A549 (cell line): ENCODE results near the gene WNT7A. TPM values are rescaled to one million over a fixed set of nuclear protein-coding genes. Genes with fewer than 3 reads are reported as not detected.

ENCODE experiments used
- ATAC-seq, 2 experiments: fragments of 200-7000 bp in 1 of 2; fragments of >200 bp in 1 of 2; cut with Nextera tagmentation in 1 of 2; cut with Tn5 transposase in 1 of 2; 3 replicates each; pipeline versions ENCODE4 v1.8.0 to v1.9.1; 2018 to 2020; ENCODE audit warnings: mild to moderate bottlenecking in 1 of 2, moderate library complexity in 1 of 2
- CTCF ChIA-PET: fragments of 300-600 bp; sonication (Branson Sonifier 250); formaldehyde crosslinking; extraction: SDS; loops from one replicate; lab custom pipeline; 2021; ENCODE audit warnings: antibody characterized with exemption, inconsistent platforms; lab: Yijun Ruan, JAX
- POLR2A ChIA-PET: fragments of 350-600 bp; formaldehyde crosslinking; extraction: SDS; loops from one replicate; lab custom pipeline; 2021; ENCODE audit warnings: antibody characterized with exemption, inconsistent platforms; lab: Yijun Ruan, JAX
- DNase-seq, 2 experiments: peaks; one replicate each; pipeline versions ENCODE4 v3.0.0 to v3.0.0-alpha.2; 2011 to 2016; ENCODE audit warnings: low read depth in 1 of 2, low spot score in 1 of 2
- FAIRE-seq: peaks from 2 replicates; lab custom pipeline; 2011; peaks lifted over from hg19 to GRCh38; lab: Jason Lieb, UNC
- H3K27ac ChIP-seq, 2 experiments: fragments of >200 bp; sonication (Bioruptor Twin); formaldehyde crosslinking; 3 replicates each; pipeline ENCODE4 v1.5.1; 2016 to 2017
- H3K4me1 ChIP-seq: fragments of >200 bp; sonication (Bioruptor Twin); formaldehyde crosslinking; 3 replicates; pipeline ENCODE4 v1.6.1; 2016
- H3K4me2 ChIP-seq: fragments of >200 bp; sonication (Bioruptor Twin); formaldehyde crosslinking; 3 replicates; pipeline ENCODE4 v1.6.1; 2016
- H3K4me3 ChIP-seq: fragments of >200 bp; sonication (Bioruptor Twin); formaldehyde crosslinking; 3 replicates; pipeline ENCODE4 v1.5.1; 2016
- H3K9me3 ChIP-seq: fragments of >200 bp; sonication (Bioruptor Twin); formaldehyde crosslinking; 3 replicates; pipeline ENCODE4 v1.6.1; 2016
- ATOH8 ChIP-seq: fragments of 250-450 bp; sonication (Bioruptor Pico); IDR thresholded peaks from 2 replicates; pipeline ENCODE4 v1.5.0; 2020; ENCODE audit warnings: low read depth, mild to moderate bottlenecking, moderate library complexity
- BHLHE40 ChIP-seq: IDR thresholded peaks from 2 replicates; pipeline ENCODE4 v1.6.1; 2012; ENCODE audit warnings: low read depth, low read length, inconsistent platforms
- CBX2 ChIP-seq: fragments of 200-600 bp; sonication (generic); IDR thresholded peaks from 2 replicates; pipeline ENCODE4 v1.6.1; 2016; ENCODE audit warnings: low read depth, mild to moderate bottlenecking, borderline replicate concordance
- CBX8 ChIP-seq: fragments of 200-600 bp; sonication (generic); IDR thresholded peaks from 2 replicates; pipeline ENCODE4 v1.6.1; 2016
- CEBPB ChIP-seq, 2 experiments: fragments of >200 bp in 1 of 2; sonication (Bioruptor Twin) in 1 of 2; formaldehyde crosslinking in 1 of 2; IDR thresholded peaks; 2 replicates each; pipeline ENCODE4 v1.6.1; 2012 to 2016
- CHD2 ChIP-seq: fragments of 150-350 bp; IDR thresholded peaks from 2 replicates; pipeline ENCODE4 v1.6.1; 2014; ENCODE audit warnings: low read length; ENCODE audit not compliant: partially characterized antibody
- E2F6 ChIP-seq: IDR thresholded peaks from 2 replicates; pipeline ENCODE4 v1.6.1; 2012; ENCODE audit warnings: low read depth, borderline replicate concordance
- EP300 ChIP-seq, 2 experiments: fragments of >200 bp; sonication (Bioruptor Twin); formaldehyde crosslinking; IDR thresholded peaks; 2 replicates in 1 of 2; 3 replicates in 1 of 2; pipeline ENCODE4 v1.6.1; 2016 to 2017
- FOSB ChIP-seq: fragments of 250-450 bp; sonication (Bioruptor Pico); IDR thresholded peaks from 2 replicates; pipeline ENCODE4 v1.5.0; 2020; ENCODE audit warnings: mild to moderate bottlenecking, moderate library complexity
- FOXS1 ChIP-seq: fragments of 250-450 bp; sonication (Bioruptor Pico); IDR thresholded peaks from 2 replicates; pipeline ENCODE4 v1.5.0; 2020; ENCODE audit warnings: mild to moderate bottlenecking, moderate library complexity
- HES2 ChIP-seq: fragments of >200 bp; sonication (Bioruptor Twin); formaldehyde crosslinking; IDR thresholded peaks from 2 replicates; pipeline ENCODE4 v1.6.1; 2016
- HEYL ChIP-seq: fragments of 250-450 bp; sonication (Bioruptor Pico); IDR thresholded peaks from 2 replicates; pipeline ENCODE4 v1.8.0; 2021; ENCODE audit warnings: mild to moderate bottlenecking, moderate library complexity
- HOXA7 ChIP-seq: fragments of 250-450 bp; sonication (Bioruptor Pico); IDR thresholded peaks from 2 replicates; pipeline ENCODE4 v1.5.0; 2020; ENCODE audit warnings: mild to moderate bottlenecking, moderate library complexity
- HOXB5 ChIP-seq: fragments of 250-450 bp; sonication (Bioruptor Pico); IDR thresholded peaks from 2 replicates; pipeline ENCODE4 v1.5.0; 2020; ENCODE audit warnings: mild to moderate bottlenecking, moderate library complexity
- JUNB ChIP-seq: fragments of >200 bp; sonication (Bioruptor Twin); formaldehyde crosslinking; IDR thresholded peaks from 2 replicates; pipeline ENCODE4 v1.6.1; 2016
- KDM1A ChIP-seq: fragments of 200-600 bp; sonication (generic); IDR thresholded peaks from 2 replicates; pipeline ENCODE4 v1.6.1; 2016; ENCODE audit warnings: low read depth, mild to moderate bottlenecking
- MYC ChIP-seq: IDR thresholded peaks from 2 replicates; pipeline ENCODE4 v1.6.1; 2012; ENCODE audit warnings: mild to moderate bottlenecking, inconsistent platforms, low read length, improper control_type of control experiment, borderline replicate concordance
- NR3C1 ChIP-seq: fragments of >200 bp; sonication (Bioruptor Twin); formaldehyde crosslinking; IDR thresholded peaks from 3 replicates; pipeline ENCODE4 v1.6.1; 2017
- POLR2A ChIP-seq: IDR thresholded peaks from 2 replicates; pipeline ENCODE4 v1.6.1; 2012; ENCODE audit warnings: mild to moderate bottlenecking, low read length
- SMC3 ChIP-seq: fragments of >200 bp; sonication (Bioruptor Twin); formaldehyde crosslinking; IDR thresholded peaks from 3 replicates; pipeline ENCODE4 v1.6.1; 2018; ENCODE audit warnings: inconsistent platforms
- TP53 ChIP-seq: fragments of 250-450 bp; sonication (Bioruptor Pico); IDR thresholded peaks from 2 replicates; pipeline ENCODE4 v1.5.0; 2021; ENCODE audit warnings: mild to moderate bottlenecking, moderate library complexity
- USF2 ChIP-seq: fragments of 450-650 bp; IDR thresholded peaks from 2 replicates; pipeline ENCODE4 v1.6.1; 2014; ENCODE audit warnings: antibody characterized with exemption
- ZC3H11A ChIP-seq: fragments of 450-650 bp; IDR thresholded peaks from 2 replicates; pipeline ENCODE4 v1.6.1; 2014; ENCODE audit warnings: antibody characterized with exemption, mild to moderate bottlenecking
- WGBS: methylation state at CpG from one replicate; pipeline ENCODE4 v1.1.6; 2017; ENCODE audit errors: missing lambda C conversion rate; 5-methylcytosine and 5-hydroxymethylcytosine counted together
- polyA plus RNA-seq, 4 experiments: library from polyadenylated mRNA; depleted of rRNA in 3 of 4; stranded (reverse); fragments of >200 nt; fragmentation: RNase III in 1 of 4; extraction: RNeasy Plus Mini Kit Qiagen cat#74134 plus additional on column Dnase treatment in 1 of 4; gene quantifications; 2 replicates in 3 of 4; 3 replicates in 1 of 4; pipeline ENCODE4 v1.2.3, GENCODE V29; 2011 to 2017

The WNT7A gene
- polyA plus RNA-seq, 2 of the 4 experiments (the other 2 are of a cell fraction): 0.03 TPM

GRCh38 chr3:13892304-13892703, 12.4 kb upstream of the WNT7A start:
- DNase-seq: no peak

GRCh38 chr3:13891492-13892073, 11.7 kb upstream of the WNT7A start:
- H3K27ac ChIP-seq: no peak overlapping the region
- TF ChIP-seq HES2 (no peak), EP300 (IDR thresholded peaks at IDR 0.05) (no peak), CBX2 (no peak), TP53 (no peak), POLR2A (no peak), HOXB5 (CRISPR knock-in tag) (no peak), JUNB (no peak), CEBPB (IDR thresholded peaks at IDR 0.05) (no peak), HOXA7 (no peak), FOSB (no peak), CBX8 (no peak)
- 68% methylated on average over 5 of the region's 5 CpGs for WGBS
- ChIA-PET CTCF (interaction anchor here (1.0 to 4.0 kb wide), 3 partner anchors 11 to 242 kb away, joined by 5 to 25 read pairs (median 10); partner anchors contain the start of gene WNT7A), POLR2A (no interaction called here)
- H3K4me1 ChIP-seq: peaks cover 5% of the 10 kb centered on the region; the same call in 1 of the 3 replicates
- no peak overlapping the region for H3K4me3 ChIP-seq
- DNase-seq: no peak
- no peak overlapping the region for H3K4me2 ChIP-seq
- no peak for ATAC-seq
- no peak for FAIRE-seq
- peaks cover 16% of the 10 kb centered on the region for H3K9me3 ChIP-seq

More at GRCh38 chr3:13892304-13892703, 12.4 kb upstream of the WNT7A start:
- no peak overlapping the region for H3K4me3 ChIP-seq
- CTCF ChIA-PET: interaction anchor here (4.0 kb wide), 1 partner anchor 11 kb away, joined by 25 read pairs; the partner anchor contains the start of gene WNT7A
- peaks cover 22% of the 10 kb centered on the region for H3K9me3 ChIP-seq
- no peak overlapping the region for H3K27ac ChIP-seq
- TF ChIP-seq SMC3: no peak
- whole genome bisulfite sequencing: 4% methylated on average over 2 of the region's 2 CpGs
- no peak for FAIRE-seq
- H3K4me1 ChIP-seq: peaks cover 5% of the 10 kb centered on the region; the same call in 1 of the 3 replicates
- POLR2A ChIA-PET: no interaction called here
- no peak overlapping the region for H3K4me2 ChIP-seq
- no peak for ATAC-seq

- ATAC-seq: no peak
- FAIRE-seq: no peak
- no peak for DNase-seq
- H3K4me3 ChIP-seq: no peak overlapping the region
- no peak overlapping the region for H3K27ac ChIP-seq
- ChIA-PET CTCF (interaction anchor here (1.0 to 4.0 kb wide), 3 partner anchors 10 to 242 kb away, joined by 5 to 25 read pairs (median 10); partner anchors contain the start of gene WNT7A), POLR2A (no interaction called here)
- H3K4me1 ChIP-seq: peaks cover under 1% of the 10 kb centered on the region; the same call in 1 of the 3 replicates
- H3K9me3 ChIP-seq: peaks cover 12% of the 10 kb centered on the region
- no peak for TF ChIP-seq BHLHE40
- TF ChIP-seq HEYL (CRISPR knock-in tag): no peak
- TF ChIP-seq FOXS1: no peak
- TF ChIP-seq CBX2: no peak
- TF ChIP-seq E2F6: no peak
- TF ChIP-seq CEBPB (IDR thresholded peaks at IDR 0.05): no peak
- TF ChIP-seq USF2: no peak
- no peak for TF ChIP-seq CHD2
- TF ChIP-seq SMC3: no peak
- TF ChIP-seq MYC: no peak
- no peak for TF ChIP-seq KDM1A
- no peak for TF ChIP-seq ATOH8 (CRISPR knock-in tag)
- TF ChIP-seq NR3C1: no peak
- TF ChIP-seq ZC3H11A: no peak
- TF ChIP-seq HES2: no peak
- H3K4me2 ChIP-seq: no peak overlapping the region
These were observed 11.1 kb upstream of the WNT7A start for GRCh38 chr3:13891017-13891392.
